Hepatocyte (in vitro differentiated cells): ENCODE results near the gene SLC44A5.

Source experiments
- CTCF ChIP-seq: fragments of 200-600 bp; sonication (generic); IDR thresholded peaks from 2 replicates; pipeline ENCODE4 v1.5.1; 2016; ENCODE audit warnings: antibody characterized with exemption, mild to moderate bottlenecking; ENCODE audit not compliant: poor library complexity
- EZH2phosphoT487 ChIP-seq: fragments of 200-600 bp; sonication (generic); IDR thresholded peaks from one replicate; pipeline ENCODE4 v1.6.1; 2018; ENCODE audit warnings: antibody characterized with exemption, mild to moderate bottlenecking, low read depth, moderate library complexity; ENCODE audit not compliant: unreplicated experiment, severe bottlenecking

- no peak for TF ChIP-seq CTCF
- TF ChIP-seq EZH2phosphoT487 = no peak
Measured at GRCh38 chr1:75502776-75503175, 108.1 kb downstream of the SLC44A5 start.
